ENCODE data around the gene CTNNA3. TPM values are rescaled to one million over a fixed set of nuclear protein-coding genes. Genes with fewer than 3 reads are reported as not detected.

The CTNNA3 gene
- total RNA-seq, 2 donors from 2014 or later = under 0.01 to 0.33 TPM

GRCh38 chr10:66257801-66258200 lies 1438.2 kb downstream of the CTNNA3 start:
- intact Hi-C loops (cut with DNase I) = no loop called here
- H3K9me3 ChIP-seq = no peaks in the 10 kb centered on the region
- no peaks in the 10 kb centered on the region for H3K36me3 ChIP-seq (replicated peaks in 1 of 2; ENCODE audit: insufficient read depth in 1 of 2, low read depth in 2 of 2)
- no peak for ATAC-seq
- no peaks in the 10 kb centered on the region for H3K4me1 ChIP-seq
- no peaks in the 10 kb centered on the region for H3K27me3 ChIP-seq
- H3K4me3 ChIP-seq = no peak overlapping the region
- TF ChIP-seq CTCF (IDR thresholded peaks at IDR 0.05) (no peak), POLR2A (IDR thresholded peaks at IDR 0.05) (no peak)
- no peak overlapping the region for H3K27ac ChIP-seq
- no peak for DNase-seq
- WGBS, 2 donors = 73 to 80% methylated on average over 1 of the region's 1 CpG

GRCh38 chr10:66252986-66253385 lies 1443.0 kb downstream of the CTNNA3 start:
- Histone ChIP-seq H3K27me3 (no peaks in the 10 kb centered on the region), H3K36me3 (replicated peaks in 1 of 2; ENCODE audit: insufficient read depth in 1 of 2, low read depth in 2 of 2) (no peaks in the 10 kb centered on the region), H3K9me3 (no peaks in the 10 kb centered on the region), H3K4me1 (no peaks in the 10 kb centered on the region), H3K4me3 (no peak overlapping the region), H3K27ac (no peak overlapping the region)
- ATAC-seq (no peak), DNase-seq (no peak)
- TF ChIP-seq POLR2A (IDR thresholded peaks at IDR 0.05) (no peak), CTCF (IDR thresholded peaks at IDR 0.05) (no peak)
- intact Hi-C loops (cut with DNase I) = no loop called here

- H3K27me3 ChIP-seq = no peaks in the 10 kb centered on the region
- H3K36me3 ChIP-seq (replicated peaks in 1 of 2; ENCODE audit: insufficient read depth in 1 of 2, low read depth in 2 of 2) = no peaks in the 10 kb centered on the region
- DNase-seq (no peak), ATAC-seq (no peak)
- TF ChIP-seq POLR2A (IDR thresholded peaks at IDR 0.05) = no peak
- no peak for TF ChIP-seq CTCF (IDR thresholded peaks at IDR 0.05)
- intact Hi-C loops (cut with DNase I) = no loop called here
- no peak overlapping the region for H3K27ac ChIP-seq
- 83% methylated on average over 1 of the region's 1 CpG; no CpG with 5 or more reads in 1 of the 2 donors for WGBS, 2 donors
- H3K4me3 ChIP-seq = no peak overlapping the region
- no peaks in the 10 kb centered on the region for H3K4me1 ChIP-seq
- no peaks in the 10 kb centered on the region for H3K9me3 ChIP-seq
Measured at GRCh38 chr10:66246177-66246576, 1449.8 kb downstream of the CTNNA3 start.

GRCh38 chr10:66244953-66245352 lies 1451.0 kb downstream of the CTNNA3 start:
- Histone ChIP-seq H3K36me3 (replicated peaks in 1 of 2; ENCODE audit: insufficient read depth in 1 of 2, low read depth in 2 of 2) (no peaks in the 10 kb centered on the region), H3K27me3 (no peaks in the 10 kb centered on the region), H3K27ac (no peak overlapping the region), H3K4me1 (no peaks in the 10 kb centered on the region), H3K9me3 (no peaks in the 10 kb centered on the region), H3K4me3 (no peak overlapping the region)
- intact Hi-C loops (cut with DNase I) = no loop called here
- no peak for DNase-seq
- WGBS, 2 donors = 87 to 95% methylated on average over 4 of the region's 4 CpGs
- ATAC-seq = no peak
- TF ChIP-seq CTCF (IDR thresholded peaks at IDR 0.05) (no peak), POLR2A (IDR thresholded peaks at IDR 0.05) (no peak)

GRCh38 chr10:66242885-66243284 lies 1453.1 kb downstream of the CTNNA3 start:
- DNase-seq (no peak), ATAC-seq (no peak)
- Histone ChIP-seq H3K4me1 (no peaks in the 10 kb centered on the region), H3K36me3 (replicated peaks in 1 of 2; ENCODE audit: insufficient read depth in 1 of 2, low read depth in 2 of 2) (no peaks in the 10 kb centered on the region), H3K4me3 (no peak overlapping the region), H3K9me3 (no peaks in the 10 kb centered on the region), H3K27ac (no peak overlapping the region), H3K27me3 (no peaks in the 10 kb centered on the region)
- TF ChIP-seq CTCF (IDR thresholded peaks at IDR 0.05) = no peak
- no peak for TF ChIP-seq POLR2A (IDR thresholded peaks at IDR 0.05)
- 73 to 88% methylated on average over 1 of the region's 1 CpG for WGBS, 2 donors
- intact Hi-C loops (cut with DNase I) = no loop called here
